Fibroblast of skin of right quadriceps (primary cell): Measurements from ENCODE around the gene TFF2.
A peak's percentile ranks its signal among the peaks of the same experiment; 100 is the strongest.

Source experiments
- DNase-seq: peaks from one replicate; pipeline ENCODE4 v3.0.0-alpha.2; 2013

The TFF2 gene

DNA sequence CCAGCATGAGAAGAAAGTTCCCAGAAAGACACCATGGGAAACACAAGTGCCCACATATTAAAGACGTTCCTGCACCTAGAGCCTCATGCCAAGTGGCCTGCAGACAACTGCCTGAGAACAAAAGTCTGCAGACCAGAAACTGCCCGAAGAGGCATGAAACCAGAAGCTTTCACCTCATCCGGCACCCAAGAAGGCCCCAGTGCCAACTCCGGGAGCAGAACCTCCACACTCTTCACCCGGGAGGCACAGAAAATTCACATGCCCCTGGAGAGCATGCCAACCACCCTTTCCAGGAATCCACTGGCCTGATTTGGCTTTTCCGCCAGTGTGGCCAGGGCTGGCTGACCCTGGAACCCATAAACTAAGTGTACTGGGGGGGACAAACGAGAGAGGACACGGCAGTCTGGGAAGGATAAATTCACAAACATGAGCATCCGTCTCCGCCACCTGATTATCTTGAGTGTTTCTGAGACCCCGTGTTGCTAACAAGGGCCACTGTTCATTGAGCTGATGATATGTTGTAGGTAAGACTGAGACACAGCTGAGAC is 6.8 kb downstream of the TFF2 start:
- no peak for DNase-seq

DNA sequence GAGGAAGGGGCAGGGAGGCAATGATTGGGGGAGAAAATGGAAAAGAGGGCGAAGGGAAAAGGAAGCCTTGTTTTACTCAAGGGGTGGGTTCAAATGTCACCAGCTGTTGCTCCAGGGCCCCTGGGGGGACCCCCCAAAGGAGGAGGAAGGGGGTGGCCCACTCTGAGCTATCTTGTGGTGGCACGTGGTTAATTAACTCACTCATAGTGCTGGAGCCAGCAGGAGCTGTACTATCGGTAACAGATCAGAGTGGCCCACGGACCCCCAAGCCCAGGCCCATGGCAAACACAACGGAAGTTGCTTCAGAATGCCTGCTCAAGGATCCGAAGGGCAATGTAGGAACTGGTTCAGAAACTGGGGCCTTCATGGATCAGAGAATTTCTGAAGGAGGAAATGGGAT is 7.2 kb downstream of the TFF2 start:
- DNase-seq, result no peak

DNA sequence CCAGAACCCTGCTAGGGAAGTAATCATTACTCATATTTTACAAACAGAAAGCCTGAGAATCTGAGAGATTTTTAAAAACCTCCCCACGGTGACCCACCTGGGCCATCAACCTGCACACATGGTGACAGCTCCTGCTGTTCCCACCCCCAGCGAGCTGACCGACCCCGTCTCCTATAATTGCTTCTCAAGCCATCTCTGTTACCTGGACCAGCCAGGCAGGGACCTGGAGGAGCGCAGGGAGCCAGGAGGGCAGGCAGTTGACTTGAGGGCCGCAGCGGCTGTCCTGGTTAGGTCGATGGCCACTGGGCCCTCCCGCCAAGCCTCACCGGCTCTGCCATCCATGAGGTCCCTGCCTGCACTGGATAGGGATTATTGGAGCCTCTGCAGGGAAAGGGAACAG is 7.7 kb downstream of the TFF2 start:
- DNase-seq, result no peak

DNA sequence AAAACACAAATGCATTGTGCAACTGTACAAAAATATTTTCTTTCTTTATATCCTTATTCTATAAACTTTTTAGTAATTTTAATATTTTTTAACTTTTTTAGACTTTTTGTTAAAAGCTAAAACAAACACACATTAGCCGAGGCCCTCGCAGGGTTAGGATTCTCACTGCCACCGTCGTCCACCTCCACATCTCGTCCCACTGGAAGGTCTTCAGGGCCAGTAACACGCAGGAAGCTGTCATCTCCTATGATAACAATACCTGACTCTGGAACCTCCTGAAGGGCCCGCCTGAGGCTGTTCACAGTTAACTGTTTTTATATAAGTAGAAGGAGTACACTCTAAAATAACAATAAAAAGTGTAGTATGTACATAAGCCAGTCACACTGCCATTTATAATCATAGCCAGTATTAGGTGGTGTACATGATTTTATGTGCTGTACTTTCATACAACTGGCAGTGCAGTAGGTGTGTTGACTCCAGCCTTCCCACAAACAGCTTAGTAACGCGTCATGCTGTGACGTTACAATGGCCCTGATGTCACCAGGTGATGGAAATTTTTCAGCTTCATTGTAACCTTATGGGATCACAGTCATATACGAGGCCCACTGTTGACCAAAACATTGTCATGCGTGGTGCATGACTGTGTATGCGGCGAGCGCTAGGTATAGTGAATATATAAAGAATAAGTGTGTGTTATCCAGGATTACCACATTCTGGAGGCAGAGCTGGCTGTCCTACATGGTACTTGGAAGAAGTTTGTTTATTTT is 8.8 kb downstream of the TFF2 start:
- no peak for DNase-seq

DNA sequence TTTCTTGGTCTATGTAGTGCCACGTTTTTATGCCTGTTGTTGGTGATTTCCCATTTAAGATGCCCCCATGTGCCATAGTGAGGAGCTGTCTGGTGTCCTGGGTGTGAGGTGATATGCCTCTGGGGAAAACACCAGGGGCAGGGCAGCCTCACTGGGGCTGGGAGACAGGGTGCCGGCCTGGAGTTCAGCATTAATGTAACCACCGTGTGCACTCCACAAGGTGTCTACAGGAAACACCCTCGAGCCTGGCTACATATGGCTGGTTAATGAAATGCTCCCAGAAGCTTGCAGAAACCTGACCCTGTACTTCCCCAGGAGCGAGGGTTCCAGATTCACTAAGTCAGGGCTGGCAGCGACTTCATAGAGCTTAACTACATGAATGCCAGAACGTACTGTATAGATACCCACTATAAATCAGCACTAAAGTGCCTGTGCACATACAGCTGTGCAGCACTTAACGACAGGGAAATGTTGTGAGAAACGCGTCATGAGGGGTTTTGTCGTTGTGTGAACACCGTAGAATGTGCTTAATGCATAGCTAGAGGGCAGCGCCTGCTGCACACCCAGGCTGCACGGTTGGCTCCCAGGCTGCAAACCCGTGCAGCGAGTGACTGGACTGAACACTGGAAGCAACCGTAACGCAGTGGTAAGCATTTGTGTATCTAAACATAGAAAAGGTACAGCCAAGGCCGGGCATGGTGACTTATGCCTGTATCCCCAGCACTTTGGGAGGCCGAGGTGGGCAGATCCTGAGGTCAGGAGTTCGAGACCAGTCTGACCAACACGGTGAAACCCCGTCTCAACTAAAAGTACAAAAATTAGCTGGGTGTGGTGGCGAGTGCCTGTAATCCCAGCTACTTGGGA is 10.4 kb downstream of the TFF2 start:
- no peak for DNase-seq

DNA sequence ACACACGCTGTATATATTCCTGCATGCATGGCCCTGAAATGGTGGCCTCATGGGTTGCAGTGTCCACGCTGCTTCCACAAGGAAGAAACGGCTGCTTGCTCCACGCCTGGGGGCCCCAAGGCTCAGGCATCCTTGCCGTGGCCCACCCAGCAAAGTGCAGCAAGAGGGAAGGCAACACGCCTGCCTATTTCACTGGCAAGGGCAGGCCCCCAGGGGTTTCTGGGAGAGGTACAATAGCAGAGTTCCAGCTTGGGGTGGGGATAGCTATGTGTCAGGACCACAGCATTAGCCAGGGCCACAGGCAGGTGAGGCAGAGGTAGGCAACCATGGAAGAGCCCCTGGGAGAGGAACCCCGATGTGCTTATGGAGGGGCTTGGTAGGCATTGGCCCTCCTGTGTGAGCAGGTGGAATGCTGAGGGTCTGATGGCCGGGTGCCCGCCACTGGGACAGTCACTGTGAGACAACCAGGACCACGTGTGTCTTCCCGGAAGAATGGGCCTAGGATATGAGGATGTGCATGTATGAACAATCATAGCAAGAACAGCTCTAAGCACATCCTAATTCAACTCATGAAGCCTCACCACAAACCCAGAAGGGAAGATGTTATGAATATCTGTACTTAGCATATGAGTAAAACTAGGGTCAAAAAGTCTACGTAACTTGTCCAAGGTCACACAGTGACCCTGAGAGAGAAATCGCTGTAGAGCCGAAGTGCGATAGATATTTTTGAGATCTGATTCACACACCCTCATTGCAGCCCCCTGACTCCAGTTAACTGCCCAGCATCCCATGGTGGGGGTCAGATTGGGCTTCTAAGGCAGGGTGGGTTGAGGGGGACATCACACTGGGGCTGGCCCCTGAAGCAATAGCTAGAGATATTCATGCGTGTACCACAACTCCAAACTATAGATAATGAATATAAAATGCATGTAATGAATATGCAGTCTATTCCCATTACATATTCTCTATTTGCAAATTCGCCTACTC is 11.8 kb downstream of the TFF2 start:
- DNase-seq, result no peak

DNA sequence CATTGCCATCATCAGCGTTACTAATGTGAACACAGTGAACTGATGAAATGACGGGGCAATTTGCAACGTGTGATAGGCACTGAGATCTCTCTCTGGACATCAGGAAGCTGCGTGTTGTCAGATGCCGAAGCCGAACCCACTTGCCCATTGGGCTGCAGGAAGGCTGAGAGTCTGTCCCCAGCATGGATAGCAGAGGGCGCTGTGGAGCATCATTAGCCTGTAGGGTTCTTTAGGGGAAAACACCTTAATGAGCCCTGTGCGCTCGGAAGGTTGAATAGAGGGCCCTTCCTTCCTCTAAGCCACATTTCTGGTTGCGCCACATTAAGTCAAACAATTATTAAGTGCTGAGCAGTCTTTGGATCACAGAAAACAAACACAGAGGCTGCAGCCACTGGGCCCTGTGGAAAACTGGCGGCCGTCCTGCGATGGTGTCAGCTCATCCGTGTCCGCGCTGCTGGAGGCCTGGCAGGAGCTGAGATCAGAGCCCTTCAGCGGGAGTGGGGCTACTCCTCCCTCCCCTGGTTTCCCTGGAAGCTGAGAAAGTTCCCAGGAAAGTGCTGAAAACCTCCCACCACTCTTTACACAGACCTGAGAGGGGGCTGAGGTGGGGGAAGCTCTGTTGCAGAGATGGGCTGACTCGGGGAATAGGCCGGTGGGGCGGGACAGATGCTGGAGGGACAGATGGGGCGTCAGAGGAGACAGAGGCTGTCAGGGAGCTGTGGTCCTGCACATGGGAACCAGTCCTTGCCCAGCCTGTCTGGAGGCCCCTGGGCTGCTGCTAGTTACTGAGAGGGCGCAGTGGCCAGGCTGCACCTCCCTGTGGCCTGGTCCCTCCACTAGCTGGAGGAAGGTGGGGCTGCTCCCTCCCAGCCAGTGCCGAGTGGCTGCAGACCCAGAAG is 12.7 kb downstream of the TFF2 start:
- DNase-seq, result peak; percentile 8

DNA sequence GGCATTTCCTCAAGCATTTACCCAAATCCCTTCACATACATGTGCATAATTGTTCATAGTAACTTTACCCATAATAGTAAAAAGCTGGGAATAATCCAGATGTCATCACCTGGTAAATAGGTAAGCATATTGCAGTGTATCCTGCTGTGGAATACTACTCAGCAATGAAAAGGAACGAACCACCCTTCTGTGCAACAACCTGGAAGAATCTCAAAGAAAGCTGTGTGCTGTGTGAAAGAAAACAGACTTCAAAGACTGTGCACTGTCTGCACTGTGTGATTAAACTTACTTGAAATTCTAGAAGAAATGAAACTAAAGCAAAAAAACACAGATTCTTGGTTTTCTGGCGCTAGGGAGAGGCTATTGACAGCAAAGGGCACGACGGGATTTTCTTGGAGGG is 13.5 kb downstream of the TFF2 start:
- no peak for DNase-seq

DNA sequence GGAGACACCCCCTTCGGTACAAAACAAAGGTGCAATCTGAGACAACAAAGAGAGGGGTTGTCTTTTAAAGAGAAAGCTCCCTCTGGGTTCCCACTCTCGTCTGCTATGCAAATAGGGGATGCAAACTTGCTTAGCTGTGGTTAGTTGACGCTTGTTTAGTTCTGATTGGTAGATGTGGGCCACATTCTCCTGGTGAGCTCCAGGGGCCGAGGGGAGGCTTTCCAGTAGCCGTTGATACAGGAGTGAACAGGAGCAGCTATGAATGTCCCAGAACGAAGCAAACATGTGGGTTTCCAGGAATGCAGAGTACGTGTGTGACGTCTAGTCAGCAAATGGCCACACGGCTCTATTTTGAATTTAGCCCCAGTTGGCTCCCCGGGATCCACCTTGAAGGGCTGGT is 14.7 kb downstream of the TFF2 start:
- peak; percentile 2 for DNase-seq

DNA sequence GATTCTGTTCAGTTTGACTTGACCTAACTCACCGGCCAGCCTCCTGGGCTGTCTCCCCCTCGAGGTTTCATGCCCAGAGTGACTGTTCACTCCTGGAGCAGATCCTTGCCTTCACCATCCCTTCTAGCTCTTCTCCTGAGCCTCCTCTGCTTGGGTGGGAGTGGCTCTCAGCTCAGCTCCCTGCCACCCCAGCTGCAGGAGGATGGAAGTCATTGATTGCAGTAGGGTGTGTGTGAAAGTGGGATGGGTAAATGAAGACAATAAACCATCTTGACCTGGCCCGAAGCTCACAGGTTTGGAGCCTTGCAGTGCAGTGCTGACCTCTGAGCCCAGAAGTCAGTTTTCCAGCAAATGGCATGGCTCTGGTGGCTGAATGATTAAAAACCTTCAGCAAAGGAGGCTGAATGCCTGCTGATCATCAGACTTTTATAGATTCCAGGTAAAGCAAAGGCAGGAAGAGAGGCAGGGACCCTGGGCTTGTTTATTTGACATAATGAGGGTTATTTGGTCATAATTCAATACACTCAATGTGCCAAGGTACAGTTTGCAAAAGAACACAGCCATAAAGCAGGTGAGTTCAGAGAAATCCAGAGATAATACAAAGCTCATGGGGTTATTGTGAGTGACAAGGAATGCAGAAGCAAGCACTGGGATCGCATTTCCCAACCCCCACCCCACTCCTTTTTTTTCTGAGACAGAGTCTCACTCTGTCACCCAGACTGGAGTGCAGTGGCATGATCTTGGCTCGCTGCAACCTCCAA is 18.1 kb downstream of the TFF2 start:
- DNase-seq, result no peak

DNA sequence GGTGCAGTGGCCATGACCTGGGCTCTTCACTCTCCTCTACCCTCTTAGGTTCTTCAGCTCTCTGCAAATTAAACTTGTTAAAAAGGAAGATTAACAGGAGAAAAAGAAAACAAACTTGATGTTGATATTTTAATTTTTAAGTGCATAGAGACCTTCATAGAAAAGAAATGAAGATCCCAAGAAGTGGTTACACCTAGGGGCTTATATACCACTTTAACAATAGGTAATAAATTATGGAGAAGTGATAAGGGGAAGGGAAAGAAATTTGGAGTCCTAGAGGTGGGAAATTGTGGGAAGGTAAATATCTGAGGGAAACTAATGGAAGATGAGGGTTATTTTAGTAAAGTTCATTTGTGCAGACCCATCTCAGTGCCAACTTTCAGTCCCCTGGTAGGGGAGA is 19.1 kb downstream of the TFF2 start:
- DNase-seq, result no peak

DNA sequence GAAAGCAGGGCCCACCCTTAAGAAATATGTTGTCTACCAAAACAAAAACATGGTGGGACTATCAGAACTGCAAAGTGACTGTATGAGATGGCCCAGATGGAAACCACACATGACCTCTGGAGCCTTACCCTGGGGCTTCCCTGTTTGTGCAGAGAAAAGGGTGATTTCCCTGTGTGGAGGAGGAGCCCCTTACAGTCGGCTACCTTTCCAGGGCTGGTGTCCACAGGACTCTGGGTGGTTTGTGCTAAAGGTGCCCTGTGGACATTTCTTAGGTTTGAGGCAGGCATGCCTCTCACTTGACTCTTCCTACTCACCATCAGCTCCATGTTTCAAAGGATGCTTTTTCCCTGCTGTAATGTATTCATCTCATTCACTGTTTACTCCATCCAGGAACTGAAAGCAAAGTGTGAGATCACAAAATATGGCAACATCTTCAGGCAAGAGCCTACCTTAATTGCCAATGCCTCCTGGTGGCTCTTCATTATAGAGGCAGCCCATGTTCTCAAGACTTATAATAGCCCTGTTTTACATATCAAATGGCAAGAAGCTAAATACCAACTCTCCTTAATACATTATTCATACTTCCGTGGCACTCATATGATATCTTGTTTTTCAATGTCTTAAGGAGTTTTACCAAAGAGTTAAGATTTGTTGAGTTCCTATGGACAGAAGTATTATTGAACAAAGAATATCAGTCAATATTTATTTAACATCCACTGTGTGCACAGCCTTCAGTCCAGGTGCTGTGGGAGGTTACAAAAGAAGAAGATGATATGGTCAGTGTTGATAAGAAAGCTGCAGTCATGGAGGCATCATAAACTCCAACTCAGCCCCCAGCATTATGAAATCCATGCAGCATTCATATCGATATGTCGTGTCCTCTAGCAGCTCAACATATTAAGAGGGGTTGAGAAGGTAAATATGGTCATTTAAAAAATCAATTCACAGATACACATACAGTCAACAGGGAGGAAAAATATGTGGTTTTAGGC is 20.1 kb downstream of the TFF2 start:
- DNase-seq, result no peak

DNA sequence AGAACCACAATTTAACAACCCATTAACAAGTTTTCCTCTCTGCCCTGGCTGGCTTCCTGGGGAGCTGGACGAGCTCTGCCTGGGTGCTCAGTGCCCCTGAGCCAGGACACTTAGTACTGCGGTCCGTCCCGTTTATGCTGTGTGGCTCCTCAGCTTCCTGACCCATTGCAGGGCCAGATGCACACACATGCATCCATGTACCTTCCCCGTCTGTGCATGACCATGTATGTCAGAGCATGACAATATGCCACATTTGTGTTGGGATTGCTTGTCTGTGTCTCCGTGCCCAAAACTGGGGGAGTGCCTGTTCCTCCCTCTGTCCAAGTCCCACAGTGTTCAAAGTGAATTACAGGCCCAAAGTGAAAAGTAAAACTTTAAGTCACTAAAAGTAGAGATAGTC is 25.9 kb downstream of the TFF2 start:
- no peak for DNase-seq

DNA sequence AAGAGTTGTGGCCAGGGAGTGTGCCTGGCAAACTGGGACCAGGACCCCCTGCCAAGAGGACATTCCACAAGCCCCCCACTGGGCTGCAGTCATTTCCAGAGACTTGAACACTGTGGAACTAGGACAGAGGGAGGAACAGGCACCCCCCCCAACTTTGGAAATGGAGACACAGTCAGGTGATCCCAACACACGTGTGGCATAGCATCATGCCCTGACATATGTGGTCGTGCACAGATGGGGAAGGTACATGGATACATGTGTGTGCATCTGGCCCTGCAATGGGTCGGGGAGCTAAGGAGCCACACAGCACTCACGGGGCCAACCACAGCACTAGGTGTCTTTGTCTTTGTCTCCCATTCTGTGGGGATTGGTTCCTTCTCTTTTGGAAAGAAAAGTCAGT is 28.9 kb downstream of the TFF2 start:
- DNase-seq, result no peak

DNA sequence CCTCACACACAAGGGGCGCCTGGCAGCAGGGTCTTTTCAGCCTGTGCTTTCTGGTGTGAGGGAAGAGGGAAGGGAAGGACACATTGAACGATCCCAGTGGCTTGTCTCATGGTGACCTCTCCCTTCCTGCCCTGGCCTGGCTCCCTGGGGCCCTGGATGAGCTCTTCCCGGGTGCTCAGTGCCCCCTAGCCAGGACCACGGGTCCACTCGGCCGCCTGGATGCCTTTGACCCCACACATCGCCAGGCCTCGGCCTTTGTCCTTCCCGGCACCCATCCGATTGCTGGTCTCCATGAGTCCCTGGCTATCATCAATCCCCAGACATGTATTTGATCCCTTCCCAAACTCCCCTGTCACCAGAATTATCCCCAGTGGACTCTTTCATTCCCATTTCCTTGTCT is 29.6 kb downstream of the TFF2 start:
- no peak for DNase-seq

DNA sequence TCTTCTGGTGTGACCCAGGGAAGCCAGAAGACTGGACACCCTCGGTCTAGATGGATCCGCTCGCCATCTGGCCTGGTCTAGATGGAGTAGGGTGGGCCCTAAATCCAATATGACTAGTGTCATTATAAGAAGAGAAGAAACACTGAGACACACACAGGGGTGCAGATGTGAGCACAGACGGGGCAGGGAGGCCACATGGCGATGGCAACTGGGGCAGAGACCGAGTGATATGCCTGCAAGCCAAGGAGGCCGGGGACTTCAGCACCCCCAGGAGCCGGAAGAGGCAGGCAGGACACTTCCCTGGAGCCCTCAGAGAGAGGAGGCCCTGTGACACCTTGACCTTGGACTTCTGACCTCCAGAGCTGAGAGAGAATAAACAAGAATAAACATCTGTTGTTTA is 30.0 kb downstream of the TFF2 start:
- DNase-seq, result no peak

DNA sequence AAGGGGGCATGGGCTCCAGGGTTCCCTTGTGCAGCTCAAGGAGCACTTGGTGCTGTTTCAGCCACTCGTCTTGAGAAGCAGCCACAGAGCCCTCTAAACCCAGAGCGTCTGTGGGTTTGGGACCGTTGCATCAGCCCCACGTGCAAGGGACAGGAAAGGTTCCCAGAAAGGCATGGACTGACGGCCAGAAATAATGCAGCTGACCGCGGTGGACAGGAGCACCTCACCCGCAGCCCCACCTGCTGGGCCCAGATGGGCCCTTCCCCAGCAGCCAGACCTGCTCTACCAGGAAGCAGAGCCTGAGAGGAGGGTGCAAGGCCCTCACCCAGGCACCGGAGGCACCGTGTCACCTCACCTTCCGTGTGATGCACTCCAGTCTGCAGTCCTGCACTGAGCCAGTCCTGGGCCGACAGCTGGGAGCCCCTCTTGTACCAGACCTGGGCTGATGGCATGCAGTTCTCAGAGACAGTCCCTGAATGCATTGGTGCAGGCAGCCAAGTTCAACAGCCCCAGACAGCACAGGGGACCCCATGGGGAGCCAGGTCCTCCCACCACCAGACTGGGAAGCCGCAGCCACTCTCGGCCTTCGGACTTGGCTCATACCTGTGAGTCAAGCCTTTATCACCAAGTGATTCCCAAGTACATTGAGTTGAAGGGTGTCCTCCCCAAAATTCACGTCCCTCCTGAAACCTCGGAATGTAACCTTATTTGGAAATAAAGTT is 30.8 kb downstream of the TFF2 start:
- no peak for DNase-seq

DNA sequence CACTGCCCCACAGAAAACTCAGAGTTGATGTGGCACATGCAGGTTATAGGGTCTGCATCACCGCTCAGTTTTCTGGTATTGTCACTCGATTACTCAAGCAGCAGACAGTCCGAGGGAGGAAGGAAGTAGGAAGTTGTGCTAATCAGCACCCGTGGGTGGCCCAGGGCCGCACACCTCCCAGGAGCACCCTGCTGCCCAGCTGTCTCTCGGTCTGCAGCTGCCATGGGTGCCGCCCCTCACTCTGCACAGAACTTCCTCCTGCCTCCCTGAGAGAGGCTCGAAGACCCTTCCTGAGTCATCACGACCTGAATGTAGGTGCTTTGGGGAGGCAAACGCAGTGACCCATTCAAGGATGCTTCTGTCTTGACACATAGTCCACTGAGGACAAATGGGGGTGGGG is 31.4 kb downstream of the TFF2 start:
- no peak for DNase-seq
